HG03442 (cell line): ENCODE data around the gene PLCL2.

ENCODE experiments used
- ATAC-seq: cut with Tn5 transposase; IDR thresholded peaks from one replicate; pipeline ENCODE4 v1.9.1; 2021; ENCODE audit warnings: mild to moderate bottlenecking, moderate library complexity; ENCODE audit not compliant: unreplicated experiment

PLCL2 gene

DNA sequence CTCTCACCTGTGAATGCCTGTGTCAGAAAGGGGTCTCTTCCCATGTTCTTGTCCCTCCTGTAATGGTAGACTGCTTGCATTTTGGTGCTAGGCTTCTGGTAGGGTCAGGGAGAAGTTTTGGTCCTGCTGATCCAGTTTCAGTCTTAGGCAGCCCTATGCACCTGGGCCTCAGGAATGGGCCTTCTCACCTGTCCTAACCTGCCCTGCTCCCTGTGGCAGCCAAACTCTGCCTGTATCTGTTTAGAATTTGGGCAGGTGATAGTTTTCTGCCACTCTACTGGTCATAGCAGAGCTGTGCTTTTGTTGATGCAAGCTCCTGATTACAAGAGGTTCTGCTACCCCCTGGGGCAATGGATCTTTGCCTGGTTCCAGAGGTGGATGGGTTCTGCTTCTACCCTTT lies 118.7 kb downstream of the PLCL2 start:
- ATAC-seq = no peak

DNA sequence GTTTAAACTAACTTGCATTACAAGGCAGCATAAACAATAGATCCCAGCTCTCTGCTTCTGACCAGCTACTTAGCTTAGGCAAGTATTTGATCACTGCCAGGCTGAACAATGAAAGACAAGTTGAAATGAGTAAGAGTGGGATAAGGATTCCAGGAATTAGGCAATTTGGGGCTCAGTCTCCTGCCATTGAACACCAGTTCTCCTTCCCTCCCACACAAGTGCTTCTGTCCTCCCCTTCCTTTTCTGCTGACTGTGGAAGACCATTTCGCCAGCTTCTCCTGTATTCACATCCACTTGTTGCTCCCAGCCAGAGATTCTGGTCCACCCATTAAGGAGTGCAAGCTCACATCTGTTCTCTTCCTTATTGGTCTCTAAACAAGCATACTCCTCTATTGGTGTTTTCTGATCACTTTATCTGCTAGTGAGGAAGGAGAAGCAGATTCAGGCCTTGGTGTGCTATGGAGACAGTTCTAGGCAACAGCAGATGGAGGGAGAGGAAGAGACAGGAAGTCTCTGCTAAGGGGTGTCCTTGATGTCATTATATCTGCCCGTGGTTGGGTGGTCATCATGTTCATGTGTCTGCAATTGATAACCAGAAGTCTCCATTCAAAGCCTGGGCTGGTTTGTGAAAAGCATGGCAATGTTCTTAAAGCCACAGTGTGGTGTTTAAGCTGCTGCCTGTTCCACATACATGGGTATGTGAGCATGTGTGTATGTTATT lies 121.5 kb downstream of the PLCL2 start:
- no peak for ATAC-seq

DNA sequence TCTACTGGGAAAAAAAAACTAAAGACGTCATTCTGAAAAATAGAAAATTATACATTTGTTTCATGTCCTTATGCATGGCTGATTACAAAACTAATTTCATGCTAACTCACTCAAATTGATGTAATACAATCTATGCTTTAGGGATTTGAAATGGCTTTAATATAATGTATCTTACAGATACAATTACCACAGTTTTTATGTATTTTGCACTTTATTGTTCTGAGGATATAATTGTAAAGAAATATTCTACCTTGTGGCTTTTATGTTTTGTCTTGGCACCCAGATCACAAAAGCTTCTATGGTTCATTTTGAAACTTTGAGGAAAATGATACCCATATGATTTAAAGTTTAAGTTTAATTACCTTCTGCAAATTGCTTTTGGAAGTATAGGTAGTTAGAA lies 122.5 kb downstream of the PLCL2 start:
- no peak for ATAC-seq

DNA sequence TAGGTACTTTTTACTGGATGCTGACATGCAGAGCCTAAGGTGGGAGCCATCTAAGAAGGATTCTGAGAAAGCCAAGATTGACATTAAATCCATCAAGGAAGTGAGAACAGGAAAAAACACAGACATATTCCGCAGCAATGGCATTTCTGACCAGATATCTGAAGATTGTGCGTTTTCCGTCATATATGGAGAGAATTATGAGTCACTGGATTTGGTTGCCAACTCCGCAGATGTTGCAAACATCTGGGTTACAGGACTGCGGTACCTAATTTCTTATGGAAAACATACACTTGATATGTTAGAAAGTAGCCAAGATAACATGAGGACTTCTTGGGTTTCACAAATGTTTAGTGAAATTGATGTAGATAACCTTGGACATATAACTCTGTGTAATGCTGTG lies 125.1 kb downstream of the PLCL2 start:
- ATAC-seq = no peak

DNA sequence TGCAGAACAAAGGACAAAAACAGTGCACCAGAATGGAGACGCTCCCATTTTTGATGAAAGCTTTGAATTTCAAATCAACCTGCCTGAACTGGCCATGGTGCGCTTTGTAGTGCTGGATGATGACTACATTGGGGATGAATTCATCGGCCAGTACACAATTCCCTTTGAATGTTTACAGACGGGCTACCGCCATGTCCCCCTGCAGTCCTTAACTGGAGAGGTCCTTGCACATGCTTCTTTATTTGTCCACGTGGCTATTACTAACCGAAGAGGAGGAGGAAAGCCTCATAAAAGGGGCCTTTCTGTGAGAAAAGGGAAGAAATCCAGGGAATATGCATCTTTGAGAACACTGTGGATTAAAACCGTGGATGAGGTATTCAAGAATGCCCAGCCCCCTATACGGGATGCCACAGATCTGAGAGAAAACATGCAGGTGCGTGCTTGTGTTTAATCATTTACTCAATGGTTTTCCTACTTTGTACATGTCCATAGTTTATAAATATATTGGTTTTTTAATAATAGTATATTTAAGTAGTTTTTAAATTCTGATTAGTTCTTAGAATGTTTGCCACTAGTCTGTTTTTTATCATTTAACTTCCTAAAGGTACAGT lies 127.1 kb downstream of the PLCL2 start:
- no peak for ATAC-seq

DNA sequence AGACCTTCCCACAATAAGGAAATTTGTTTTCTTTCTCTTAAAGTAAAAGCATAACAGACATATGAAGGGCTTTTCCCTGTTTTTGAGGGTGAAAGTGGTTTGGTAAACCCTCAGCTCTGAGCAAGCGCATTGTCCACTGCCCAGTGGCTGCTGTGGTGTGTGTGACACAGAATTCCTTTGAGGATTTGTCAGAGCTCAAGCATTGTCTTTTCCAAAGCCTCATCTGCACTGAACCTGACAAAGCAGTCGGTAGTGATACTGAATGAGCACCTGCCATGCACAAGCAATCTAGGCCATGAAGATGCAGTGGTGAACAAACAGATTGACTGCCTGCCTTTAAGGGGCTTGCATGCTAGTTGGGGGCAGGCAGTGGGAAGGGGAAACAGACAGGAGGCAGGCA lies 128.3 kb downstream of the PLCL2 start:
- ATAC-seq = no peak

DNA sequence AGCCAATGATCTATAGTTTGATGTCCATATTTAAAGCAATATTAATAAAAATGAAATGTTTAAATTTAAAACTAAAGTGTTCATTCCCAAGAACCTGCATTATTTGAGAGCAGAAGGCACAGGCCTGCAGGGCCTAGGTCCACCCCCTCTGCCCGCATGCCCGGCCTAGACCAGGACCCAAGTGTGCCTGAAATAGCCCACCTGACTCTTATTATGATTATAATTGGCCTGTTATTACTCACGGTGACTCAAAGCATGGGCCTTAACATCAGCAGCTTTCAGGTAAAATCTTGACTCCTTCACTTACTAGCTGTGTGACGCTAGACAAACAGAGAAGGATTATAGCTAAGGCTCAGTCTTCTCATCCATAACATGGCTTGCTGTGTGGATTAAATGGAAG lies 128.8 kb downstream of the PLCL2 start:
- peak; percentile 88 for ATAC-seq

DNA sequence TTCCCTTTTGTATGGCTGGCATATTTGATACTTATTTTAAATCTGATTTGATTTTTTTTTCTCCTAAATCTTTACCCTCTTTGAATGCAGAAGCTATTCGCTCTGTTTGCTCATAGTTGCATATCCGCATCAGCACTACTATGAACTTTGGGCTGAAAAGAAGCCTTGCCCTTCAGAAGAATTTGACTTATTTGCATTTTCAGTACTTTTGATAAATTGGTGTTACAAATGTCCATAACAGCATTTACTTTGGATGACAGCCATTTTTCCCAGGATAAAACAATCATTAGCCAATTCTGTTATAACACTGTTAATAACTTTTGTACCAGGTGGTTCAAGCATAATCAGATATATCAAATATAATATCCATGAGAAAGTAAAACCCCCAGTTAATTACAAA lies 129.5 kb downstream of the PLCL2 start:
- ATAC-seq = no peak

DNA sequence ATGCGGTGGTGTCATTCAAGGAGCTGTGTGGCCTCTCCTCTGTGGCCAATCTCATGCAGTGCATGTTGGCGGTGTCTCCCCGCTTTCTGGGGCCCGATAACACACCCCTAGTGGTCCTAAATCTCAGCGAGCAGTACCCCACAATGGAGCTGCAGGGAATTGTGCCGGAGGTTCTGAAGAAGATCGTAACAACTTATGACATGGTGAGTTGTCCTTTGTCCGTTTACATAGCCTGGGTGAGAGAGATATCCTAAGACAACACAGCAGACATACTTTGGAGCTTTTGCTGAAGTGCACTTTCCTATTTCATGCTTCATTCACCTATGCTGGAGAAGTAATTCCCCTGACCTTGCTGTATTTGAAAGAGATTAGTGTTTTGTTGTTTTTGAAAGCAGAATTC lies 130.0 kb downstream of the PLCL2 start:
- ATAC-seq = no peak

DNA sequence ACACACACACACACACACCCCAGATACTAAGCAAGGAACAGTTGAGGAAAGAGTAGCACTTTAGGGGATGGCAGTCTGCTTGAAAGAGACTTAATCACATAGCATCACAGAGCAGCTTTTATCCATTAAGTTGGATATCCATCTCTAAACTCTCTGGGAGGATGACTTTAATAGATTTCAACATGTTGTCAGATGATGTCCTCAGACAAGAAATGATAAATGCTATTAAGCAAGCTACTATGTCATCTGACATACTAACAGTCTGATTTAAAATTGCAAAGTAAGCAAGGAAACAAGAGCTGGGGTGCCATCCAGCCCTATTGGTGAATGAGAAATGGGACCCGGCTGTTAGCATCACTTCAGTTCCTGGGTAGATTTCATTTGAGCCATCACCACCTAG lies 136.9 kb downstream of the PLCL2 start:
- ATAC-seq = no peak

DNA sequence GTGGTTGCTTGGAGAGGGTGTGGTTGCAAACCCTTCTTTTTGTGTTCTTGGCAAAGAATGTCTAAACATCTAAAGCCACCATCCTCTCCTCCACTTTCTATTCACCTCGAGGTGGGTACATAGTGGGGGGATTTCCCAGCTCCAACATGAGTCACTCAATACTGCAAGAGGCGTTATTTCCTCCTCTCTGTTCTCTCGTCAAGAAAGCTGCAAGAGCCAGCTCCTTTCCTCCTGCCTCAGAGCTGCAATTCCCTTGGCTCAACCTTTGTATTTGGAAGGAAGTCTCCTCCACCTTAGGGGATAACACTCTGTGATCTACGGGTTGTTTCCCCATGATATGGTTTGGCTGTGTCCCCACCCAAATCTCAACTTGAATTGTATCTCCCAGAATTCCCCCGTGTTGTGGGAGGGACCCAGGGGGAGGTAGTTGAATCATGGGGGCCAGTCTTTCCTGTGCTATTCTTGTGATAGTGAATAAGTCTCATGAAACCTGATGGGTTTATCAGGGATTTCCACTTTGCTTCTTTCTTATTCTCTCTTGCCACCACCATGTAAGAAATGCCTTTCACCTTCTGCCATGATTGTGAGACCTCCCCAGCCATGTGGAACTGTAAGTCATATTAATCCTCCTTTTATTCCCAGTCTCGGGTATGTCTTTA lies 138.4 kb downstream of the PLCL2 start:
- ATAC-seq = peak; percentile 99

DNA sequence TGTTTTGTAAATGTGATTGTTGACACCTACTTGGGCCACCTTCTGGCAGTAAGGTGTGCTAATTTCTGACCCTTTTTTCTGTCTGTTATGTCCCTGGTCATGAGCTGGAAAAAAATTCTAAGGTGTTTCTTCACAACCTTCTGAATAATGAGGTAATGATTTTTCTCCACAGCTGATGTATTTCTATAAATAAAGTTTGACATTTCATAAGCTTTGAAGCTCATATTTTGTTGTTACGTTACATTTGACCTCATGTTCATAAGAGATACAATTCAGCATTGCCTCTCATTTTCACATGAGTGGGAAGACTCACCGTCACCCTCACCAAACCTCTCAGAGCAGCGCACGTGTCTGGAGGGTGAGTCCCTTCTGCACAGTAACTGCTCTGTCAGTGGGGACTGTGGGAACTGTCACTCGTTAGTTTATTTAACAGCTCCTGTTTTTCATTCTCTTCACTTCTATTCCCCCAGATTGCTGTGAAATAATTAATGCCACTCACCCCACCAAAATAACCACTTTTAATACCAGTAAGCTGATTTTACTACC lies 140.9 kb downstream of the PLCL2 start:
- no peak for ATAC-seq

DNA sequence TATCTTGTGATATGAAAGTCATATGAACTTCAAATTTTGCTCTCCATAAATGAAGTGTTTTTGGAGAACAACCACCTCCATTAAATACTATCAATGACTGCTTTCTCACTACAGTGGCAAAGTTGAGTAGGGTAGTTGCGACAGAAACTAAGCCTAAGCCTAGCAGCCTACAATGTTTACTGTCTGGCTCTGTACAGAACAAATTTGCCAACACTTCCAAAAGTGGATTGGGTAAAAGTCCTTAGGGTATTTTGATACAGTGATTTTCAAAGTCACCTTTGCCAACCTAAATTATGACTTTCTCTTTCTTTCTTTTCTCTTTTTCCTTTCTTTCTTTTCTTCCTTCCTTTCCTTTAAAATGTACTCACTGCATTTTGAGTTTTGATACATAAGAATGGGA lies 142.6 kb downstream of the PLCL2 start:
- no peak for ATAC-seq

DNA sequence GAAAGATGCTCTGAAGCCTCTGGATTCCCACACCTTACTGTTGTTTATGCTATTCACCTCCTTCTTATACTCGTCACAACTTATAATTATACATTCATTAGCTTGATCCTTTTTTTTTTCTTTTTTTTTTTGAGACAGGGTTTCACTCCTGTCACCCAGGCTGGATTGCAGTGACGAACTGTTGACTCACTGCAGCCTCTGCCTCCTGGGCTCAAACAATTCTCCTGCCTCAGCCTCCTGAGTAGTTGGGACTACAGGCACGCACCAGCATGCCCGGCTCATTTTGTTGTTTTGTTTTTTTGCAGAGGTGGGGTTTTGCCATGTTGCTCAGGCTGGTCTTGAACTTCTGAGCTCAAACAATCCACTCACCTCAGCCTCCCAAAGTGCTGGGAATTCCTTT lies 143.6 kb downstream of the PLCL2 start:
- ATAC-seq = no peak

DNA sequence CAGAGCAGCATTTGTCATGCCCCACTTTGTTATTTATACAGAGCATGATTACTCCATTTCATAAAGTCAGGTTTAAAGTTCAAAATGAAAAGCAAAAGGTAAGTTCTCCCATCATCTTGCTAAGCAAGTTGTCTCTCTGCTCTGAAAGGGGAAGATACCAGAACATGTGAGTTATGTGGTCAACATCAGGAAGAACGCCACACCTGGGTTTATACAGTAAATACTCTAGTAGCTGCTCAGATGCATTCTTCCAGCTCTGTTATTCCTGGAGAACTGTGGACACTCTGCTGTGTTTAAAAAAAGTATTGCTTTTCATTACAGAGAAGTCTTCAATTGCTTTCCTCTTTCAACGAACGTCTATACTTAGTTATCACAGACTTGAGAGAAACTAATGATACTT lies 145.7 kb downstream of the PLCL2 start:
- ATAC-seq = no peak

DNA sequence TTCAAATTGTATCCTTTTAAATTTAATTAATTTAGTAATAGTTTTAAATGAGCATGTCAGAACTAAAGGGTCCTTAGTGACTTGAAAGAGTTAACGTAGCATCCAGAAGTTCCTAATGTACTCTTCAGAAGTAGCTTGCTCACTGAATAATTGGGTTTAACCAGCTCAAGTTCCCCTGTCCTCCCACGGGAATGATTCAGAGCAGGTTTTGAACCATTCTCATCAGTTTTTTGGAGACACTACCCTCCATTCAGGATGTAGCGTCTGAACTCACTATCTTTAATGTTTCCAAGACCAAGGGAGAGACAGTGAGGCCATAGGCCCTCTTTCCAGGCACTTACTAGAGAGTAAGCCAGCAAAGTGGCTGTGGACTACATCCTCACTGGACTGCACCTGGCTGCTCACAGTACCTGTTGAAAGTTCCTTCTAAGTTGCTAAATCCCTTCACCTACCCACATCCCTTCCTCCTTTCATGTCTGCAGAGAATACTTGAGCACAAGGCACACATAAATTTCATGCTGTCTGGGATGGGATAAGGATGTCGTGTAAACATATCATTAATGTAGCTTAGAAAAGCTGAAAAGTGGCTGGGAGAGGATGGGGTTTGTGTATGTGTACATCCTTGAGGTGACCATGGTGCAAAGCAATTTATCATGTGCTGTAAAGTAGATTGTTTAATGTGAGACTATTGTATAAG lies 146.3 kb downstream of the PLCL2 start:
- ATAC-seq = no peak

DNA sequence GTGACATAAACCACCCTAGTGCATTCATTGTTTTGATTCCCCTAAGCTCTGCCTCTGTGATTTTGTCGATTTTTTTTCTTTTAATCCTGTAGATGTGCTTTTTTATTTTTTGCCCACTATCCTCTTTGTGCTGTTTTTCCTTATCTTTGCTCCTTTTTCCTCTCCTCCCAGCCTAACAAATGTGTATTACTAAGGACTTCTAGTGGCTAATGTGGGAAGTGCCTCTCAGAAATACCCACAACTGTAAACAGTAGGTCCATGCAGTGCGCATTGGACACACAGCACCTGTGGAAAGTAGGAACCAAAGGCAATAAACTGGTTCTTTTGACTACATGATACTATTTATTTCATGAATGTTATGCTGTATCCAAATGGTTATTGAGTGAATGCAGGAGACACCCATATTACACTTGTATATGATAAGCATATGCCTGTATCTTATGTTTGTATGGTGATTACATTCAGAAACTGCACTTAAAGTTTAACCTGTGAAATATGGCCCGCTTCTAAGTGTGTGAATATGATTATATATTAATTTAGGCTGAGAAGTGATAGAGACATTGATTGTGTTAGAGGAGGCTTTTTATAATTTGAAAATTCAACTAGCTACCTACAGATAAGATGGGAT lies 147.8 kb downstream of the PLCL2 start:
- ATAC-seq = no peak

DNA sequence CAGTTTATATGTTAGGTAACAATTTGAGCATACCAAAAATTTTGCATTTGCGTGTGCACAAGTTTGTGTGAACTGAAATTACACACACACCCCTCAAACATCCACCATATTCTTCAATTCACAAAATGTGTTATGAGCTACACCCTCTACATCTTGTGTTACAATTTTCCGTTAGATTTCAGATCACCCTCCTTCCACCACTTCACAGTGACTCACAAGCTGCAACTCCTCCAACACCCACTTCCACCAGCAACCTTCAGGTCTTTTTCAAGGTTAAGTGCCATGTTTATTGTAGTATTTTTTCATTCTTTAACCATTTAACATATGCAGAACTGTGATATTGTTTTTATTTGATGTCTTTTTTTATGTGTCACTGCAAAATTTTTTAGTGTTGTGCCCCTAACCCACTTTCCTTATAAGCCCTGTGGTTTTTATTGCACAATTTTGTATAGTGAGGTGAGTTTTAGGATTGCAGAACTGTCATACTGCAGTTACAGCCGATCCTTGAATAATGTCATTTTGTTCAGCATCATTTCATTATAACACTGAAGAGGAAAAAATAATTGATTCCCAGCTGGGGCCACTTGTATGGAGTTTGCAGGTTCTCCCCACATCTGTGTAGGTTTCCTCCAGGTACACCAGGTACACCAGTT lies 148.9 kb downstream of the PLCL2 start:
- ATAC-seq = no peak

DNA sequence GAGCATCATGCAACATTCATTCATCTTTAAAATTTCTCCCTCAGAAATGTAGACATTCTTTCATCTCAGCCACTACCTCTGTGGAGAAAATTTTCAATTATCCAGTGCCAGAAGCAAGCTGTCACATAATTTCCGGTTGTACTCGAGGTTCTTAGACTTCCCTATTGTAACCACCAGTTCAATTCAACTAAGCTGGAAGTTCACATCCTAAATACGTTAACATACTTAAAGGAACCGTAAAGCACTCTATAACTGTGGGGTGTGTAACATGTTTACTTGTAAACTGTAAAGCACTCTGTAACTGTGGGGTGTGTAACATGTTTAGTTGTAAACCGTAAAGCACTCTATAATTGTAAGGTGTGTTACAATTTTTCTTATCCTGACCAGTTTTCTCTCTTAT lies 150.3 kb downstream of the PLCL2 start:
- ATAC-seq = no peak

DNA sequence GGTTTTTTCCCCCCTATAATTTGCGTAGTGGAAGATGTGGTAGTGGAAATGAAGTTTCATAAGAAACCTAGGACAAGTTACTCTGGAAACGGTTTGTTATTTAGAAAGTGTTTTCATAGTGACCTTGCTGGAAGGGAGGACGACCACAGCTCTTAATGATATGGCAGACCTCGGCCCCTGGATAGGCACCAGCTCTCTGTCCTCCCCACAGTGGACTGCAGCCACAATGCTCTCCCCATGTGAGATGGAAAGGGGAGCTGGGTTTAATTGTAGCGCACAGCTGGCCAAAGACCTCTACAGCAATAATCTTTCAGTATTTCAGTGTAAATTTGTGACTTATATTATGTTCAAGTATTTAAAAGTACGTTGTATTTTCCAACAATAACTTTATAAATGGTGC lies 151.2 kb downstream of the PLCL2 start:
- no peak for ATAC-seq

DNA sequence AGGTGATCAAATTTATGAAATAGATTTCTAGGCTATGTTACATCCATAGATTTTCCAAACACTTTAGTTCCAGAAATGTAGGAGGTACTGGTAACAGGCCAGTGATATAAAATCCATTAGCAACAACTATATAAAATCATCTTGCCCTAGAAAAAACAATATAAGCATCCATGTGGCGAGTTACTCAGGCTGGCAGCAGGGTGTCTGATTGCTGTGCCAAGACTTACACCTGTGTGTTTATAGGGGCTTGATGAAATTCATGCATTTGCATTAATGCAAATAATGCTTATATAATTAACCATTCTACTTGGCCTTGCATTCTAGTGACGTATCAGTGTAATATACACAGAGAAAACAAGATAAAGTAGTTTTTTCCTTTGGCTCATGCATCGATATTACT lies 153.4 kb downstream of the PLCL2 start:
- no peak for ATAC-seq
